GM19395 (cell line): ENCODE data around the gene CYP3A4.
"Not testable (repeated sequence)": the region's sequence is repeated elsewhere in the genome, so short reads cannot be mapped to it uniquely, and the experiment has no call there.

ENCODE experiments used
- ATAC-seq: cut with Tn5 transposase; IDR thresholded peaks from one replicate; pipeline ENCODE4 v1.9.1; 2021; ENCODE audit warnings: mild to moderate bottlenecking, moderate library complexity; ENCODE audit not compliant: unreplicated experiment

The CYP3A4 gene

DNA sequence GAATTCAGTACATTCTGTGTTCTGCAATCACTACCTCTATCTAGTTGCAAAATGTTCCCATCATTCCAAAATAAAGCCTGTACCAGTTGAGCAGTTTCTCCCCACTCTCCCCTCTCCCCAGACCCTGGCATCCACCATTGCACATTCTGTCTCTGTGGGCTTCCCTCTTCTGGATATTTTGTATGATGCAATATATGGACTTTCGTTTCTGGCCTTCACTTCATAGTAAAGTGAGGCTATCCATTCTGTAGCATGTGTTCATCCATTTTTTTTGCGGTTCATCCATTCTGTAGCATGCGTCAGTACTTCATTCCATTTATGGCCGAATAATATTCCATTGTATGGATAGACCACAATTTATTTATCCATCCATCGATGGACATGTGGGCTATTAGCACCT is 9.5 kb upstream of the CYP3A4 start:
- no peak for ATAC-seq

DNA sequence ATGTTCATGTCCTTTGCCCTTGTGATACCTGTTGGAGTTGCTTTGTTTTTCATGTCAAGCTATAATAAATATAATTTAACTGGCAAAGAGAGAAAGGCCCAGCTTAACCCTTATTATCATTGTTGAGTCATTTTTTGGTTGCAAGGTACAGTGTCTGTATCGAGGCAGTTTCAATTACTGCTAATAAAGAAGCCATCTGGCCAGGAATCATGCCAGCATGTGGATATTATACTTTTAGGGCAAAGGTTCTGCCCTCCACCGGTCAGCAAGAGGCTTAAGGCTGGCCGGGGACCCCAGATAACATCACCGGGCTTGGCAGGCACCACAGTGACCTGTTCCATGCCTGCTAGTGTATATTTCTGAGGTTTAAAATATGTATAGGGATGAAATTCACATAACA is 9.0 kb upstream of the CYP3A4 start:
- no peak for ATAC-seq

DNA sequence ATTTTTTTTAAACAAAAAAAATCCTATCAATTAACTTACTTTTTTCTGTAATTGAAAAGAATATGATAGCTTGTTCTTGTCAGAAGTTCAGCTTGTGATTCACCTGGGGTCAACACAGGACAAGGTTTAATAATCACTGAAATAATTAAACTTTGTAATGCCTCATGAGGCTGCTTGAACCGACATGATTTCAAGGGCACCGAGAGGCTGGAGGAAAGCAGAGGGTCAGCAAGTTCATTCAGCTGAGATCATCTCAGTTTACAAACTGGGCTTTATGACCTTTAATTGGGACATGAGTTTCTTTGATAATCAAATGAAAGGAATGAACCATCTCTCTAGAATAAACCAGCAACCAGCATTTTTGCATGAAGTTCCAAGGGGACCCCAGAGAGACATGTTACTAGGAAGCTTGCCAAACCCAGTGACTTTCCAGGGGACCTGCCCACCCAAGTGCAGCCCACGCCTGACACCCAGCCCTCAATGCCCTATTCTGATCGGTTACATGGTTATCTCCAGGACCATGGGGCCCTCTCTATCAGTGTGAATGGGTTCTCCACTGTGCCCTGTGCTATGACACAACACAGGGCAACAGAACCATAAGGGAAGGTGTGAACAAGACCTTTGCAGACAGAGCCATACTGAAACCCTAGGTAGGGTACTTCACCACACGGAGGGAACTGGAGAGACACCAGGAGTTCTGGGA is 7.8 kb upstream of the CYP3A4 start:
- no peak for ATAC-seq

- ATAC-seq = no peak
Measured at GRCh38 chr7:99791021-99791420, 7.0 kb upstream of the CYP3A4 start.

GRCh38 chr7:99790407-99790806 is 6.4 kb upstream of the CYP3A4 start:
- no peak for ATAC-seq

- ATAC-seq = no peak
Measured at GRCh38 chr7:99789441-99790070, 5.6 kb upstream of the CYP3A4 start.

GRCh38 chr7:99788554-99788953 is 4.6 kb upstream of the CYP3A4 start:
- no peak for ATAC-seq

- no peak for ATAC-seq
Measured at GRCh38 chr7:99786726-99787335, 2.8 kb upstream of the CYP3A4 start.

DNA sequence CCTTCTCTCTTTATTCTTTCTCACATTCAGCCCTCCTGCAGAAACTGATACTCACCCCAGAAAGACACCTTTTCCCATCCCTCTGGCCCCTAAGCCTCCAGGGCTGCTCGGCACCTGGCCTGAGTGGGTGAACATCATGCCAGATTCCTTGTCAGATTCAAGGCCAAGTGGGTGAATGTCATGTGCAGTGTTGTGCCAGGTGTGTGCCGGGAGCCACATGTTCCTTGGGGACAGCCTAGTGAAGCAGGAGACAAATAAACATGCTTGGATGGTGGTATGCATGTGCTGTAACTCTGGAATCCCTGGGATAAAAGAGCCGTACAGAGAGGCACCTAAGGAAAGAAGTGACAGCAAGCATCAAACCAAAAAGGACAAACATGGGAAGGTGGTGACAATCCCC is 1.7 kb upstream of the CYP3A4 start:
- ATAC-seq = not testable (repeated sequence)

GRCh38 chr7:99782012-99782953 is 1.7 kb downstream of the CYP3A4 start:
- no peak for ATAC-seq

- no peak for ATAC-seq
Measured at GRCh38 chr7:99780588-99780987, 3.4 kb downstream of the CYP3A4 start.

DNA sequence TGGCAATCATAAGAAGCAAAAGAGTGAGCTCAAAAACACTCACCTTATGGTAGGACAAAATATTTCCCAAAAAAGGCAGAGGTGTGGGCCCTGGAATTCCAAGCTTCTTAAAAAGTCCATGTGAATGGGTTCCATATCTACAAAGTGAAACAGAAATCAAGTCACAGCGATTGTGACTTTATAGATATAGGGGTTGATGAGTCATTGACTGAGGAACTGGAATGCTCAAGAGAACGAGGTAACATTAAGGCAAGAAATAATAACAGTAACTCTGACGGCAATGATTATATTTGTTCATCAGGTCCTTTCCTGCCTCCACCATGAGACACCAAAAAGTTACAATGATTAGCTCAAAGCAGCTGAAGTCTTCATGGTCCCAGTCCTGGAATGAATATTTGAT is 4.0 kb downstream of the CYP3A4 start:
- ATAC-seq = no peak

GRCh38 chr7:99778880-99779279 is 5.1 kb downstream of the CYP3A4 start:
- ATAC-seq = no peak

- not testable (repeated sequence) for ATAC-seq
Measured at GRCh38 chr7:99773395-99773794, 10.6 kb downstream of the CYP3A4 start.

DNA sequence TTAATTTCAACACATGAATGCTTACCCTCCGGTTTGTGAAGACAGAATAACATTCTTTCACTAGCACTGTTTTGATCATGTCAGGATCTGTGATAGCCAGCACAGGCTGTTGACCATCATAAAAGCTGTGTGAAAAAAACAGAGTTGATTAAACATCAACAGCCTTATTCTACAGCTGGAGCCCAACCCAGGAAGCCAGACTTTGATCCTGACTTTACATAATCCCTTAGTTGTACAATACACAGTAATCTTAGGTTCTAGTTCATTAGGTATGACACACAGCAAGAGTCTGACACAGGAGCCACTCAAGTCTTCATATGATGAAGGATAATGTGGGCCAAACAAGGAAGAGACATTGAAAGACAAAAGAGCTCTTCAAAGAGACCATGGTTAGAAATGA is 11.4 kb downstream of the CYP3A4 start:
- no peak for ATAC-seq

DNA sequence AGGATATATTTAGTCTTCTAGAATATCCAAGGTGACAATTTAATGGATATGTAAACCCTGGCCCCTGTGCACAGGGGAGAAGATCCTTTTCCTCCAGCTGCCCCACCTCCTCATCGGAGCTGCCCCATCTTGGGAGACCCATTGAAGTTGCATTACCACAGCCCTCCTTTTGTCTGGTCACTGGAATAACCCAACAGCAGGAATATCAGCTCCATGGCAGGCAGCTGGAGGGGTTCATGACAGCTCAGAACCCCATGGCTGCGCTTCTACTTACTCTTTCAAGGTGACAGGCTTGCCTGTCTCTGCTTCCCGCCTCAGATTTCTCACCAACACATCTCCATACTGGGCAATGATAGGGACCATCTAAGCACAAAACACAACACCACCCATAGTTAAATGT is 14.5 kb downstream of the CYP3A4 start:
- ATAC-seq = not testable (repeated sequence)

DNA sequence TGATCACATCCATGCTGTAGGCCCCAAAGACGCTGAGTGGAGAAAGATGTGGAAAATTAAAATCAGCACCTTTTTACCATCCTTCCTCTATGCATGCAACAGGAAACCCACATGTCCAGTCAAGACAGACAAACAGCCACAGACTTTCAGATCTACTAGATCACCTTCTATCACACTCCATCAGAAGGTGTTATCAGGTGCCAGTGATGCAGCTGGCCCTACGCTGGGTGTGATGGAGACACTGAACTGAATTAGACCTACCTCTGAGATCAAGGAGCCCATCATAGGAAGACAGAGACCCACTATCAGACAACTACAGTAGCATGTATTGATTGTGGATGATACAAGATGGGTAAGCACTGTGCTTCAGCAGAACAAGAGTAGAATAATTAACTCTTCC is 15.5 kb downstream of the CYP3A4 start:
- no peak for ATAC-seq

GRCh38 chr7:99767662-99768061 is 16.3 kb downstream of the CYP3A4 start:
- ATAC-seq = peak; percentile 83

GRCh38 chr7:99766484-99767099 is 17.4 kb downstream of the CYP3A4 start:
- ATAC-seq = no peak

DNA sequence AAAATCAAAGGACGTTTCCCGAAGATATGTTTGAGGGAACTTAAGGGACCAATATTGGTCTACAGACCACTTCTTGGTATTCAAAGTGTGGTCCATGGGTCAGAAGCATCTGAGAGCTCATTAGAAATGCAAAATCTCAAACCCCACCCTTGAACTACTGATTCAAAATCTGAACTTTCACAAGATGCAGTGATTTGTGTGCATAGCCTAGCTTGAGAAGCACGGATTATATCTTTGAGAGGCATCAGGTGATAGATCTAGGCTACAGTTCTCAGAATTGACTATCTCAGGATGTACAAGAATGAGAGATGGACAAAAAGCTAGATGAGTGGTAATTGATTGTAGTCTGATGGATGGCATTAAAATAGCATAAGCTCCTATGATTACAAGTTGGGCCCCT is 19.5 kb downstream of the CYP3A4 start:
- no peak for ATAC-seq
